Activated CD4-positive, alpha-beta T cell treated with anti-CD3 and anti-CD28 coated beads, Interleukin-2, Interleukin-6, amounts not matched to agents 100 ng/mL and 50 ng/mL, durations not matched to agents 16 hours and 8 hours (primary cell): ENCODE results near the gene PTTG1IP.
A peak's percentile ranks its signal among the peaks of the same experiment; 100 is the strongest.

Source experiments
- DNase-seq: peaks from one replicate; pipeline ENCODE4 v3.0.0-alpha.2; 2020

PTTG1IP gene

GRCh38 chr21:44858291-44858690, 15.2 kb downstream of the PTTG1IP start:
- no peak for DNase-seq

- no peak for DNase-seq
These were observed 16.2 kb downstream of the PTTG1IP start for GRCh38 chr21:44857127-44857892.

GRCh38 chr21:44856131-44856530, 17.4 kb downstream of the PTTG1IP start:
- no peak for DNase-seq

- DNase-seq = no peak
These were observed 17.9 kb downstream of the PTTG1IP start for GRCh38 chr21:44855572-44855971.

GRCh38 chr21:44854664-44855446, 18.6 kb downstream of the PTTG1IP start:
- DNase-seq = no peak

- no peak for DNase-seq
These were observed 19.2 kb downstream of the PTTG1IP start for GRCh38 chr21:44854391-44854663.

- DNase-seq = no peak
These were observed 19.7 kb downstream of the PTTG1IP start for GRCh38 chr21:44853601-44854390.

GRCh38 chr21:44850905-44851657, 22.4 kb downstream of the PTTG1IP start:
- DNase-seq = no peak

- DNase-seq = no peak
These were observed 23.2 kb downstream of the PTTG1IP start for GRCh38 chr21:44850208-44850800.

GRCh38 chr21:44849616-44850130, 23.8 kb downstream of the PTTG1IP start:
- no peak for DNase-seq

- no peak for DNase-seq
These were observed 24.5 kb downstream of the PTTG1IP start for GRCh38 chr21:44848821-44849521.

GRCh38 chr21:44847261-44848056, 26.0 kb downstream of the PTTG1IP start:
- DNase-seq = no peak

- DNase-seq = peak; percentile 46
These were observed 26.8 kb downstream of the PTTG1IP start for GRCh38 chr21:44846485-44847260.

GRCh38 chr21:44846224-44846484, 27.3 kb downstream of the PTTG1IP start:
- DNase-seq = no peak

- DNase-seq = peak; percentile 65
These were observed 27.9 kb downstream of the PTTG1IP start for GRCh38 chr21:44845418-44846223.

GRCh38 chr21:44844256-44844655, 29.2 kb downstream of the PTTG1IP start:
- DNase-seq = no peak

- no peak for DNase-seq
These were observed 30.6 kb downstream of the PTTG1IP start for GRCh38 chr21:44842721-44843445.

GRCh38 chr21:44842087-44842486, 31.4 kb downstream of the PTTG1IP start:
- no peak for DNase-seq

- DNase-seq = no peak
These were observed 32.7 kb downstream of the PTTG1IP start for GRCh38 chr21:44840771-44841170.
